Measurements from ENCODE around the gene C19orf85.

GRCh38 chr19:55476100-55476775 lies 11.7 kb upstream of the C19orf85 start, which contains the start of gene ZNF628:
- TF ChIP-seq, protein P1, sequence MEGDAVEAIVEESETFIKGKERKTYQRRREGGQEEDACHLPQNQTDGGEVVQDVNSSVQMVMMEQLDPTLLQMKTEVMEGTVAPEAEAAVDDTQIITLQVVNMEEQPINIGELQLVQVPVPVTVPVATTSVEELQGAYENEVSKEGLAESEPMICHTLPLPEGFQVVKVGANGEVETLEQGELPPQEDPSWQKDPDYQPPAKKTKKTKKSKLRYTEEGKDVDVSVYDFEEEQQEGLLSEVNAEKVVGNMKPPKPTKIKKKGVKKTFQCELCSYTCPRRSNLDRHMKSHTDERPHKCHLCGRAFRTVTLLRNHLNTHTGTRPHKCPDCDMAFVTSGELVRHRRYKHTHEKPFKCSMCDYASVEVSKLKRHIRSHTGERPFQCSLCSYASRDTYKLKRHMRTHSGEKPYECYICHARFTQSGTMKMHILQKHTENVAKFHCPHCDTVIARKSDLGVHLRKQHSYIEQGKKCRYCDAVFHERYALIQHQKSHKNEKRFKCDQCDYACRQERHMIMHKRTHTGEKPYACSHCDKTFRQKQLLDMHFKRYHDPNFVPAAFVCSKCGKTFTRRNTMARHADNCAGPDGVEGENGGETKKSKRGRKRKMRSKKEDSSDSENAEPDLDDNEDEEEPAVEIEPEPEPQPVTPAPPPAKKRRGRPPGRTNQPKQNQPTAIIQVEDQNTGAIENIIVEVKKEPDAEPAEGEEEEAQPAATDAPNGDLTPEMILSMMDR (conservative IDR thresholded peaks at IDR 0.05 in 1 of 2, IDR thresholded peaks at IDR 0.05 in 1 of 2; ENCODE audit: low read depth in 1 of 2, low read length in 2 of 2): no peak
- TF ChIP-seq EZH2 (IDR thresholded peaks at IDR 0.05; ENCODE audit: low read length, missing control alignments): no peak

All from fibroblast of lung (primary cell).